ENCODE measurements around the gene PHC2. TPM values are rescaled to one million over a fixed set of nuclear protein-coding genes. Genes with fewer than 3 reads are reported as not detected.

Gene PHC2
- total and polyA plus RNA-seq, 8 donors: 70.8 to 140 (median 109) TPM

DNA sequence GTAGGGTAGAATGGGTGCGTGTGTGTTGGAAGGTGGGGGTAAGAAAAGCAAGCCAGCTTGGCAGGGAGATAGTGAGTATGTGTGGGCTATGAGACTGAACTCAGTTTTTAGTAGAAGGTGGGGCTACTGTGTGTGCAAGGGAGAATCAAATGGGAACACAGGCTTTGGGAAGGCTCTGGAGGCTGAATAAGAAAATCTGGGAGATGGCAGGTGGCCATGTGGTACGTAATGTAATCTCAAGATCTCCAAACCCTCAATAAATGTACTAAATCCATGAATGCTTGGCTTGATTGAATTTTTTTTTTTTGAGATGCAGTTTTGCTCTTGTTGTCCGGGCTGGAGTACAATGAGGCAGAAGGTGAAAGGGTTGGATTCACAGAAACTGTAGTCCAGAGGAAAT is 38.1 kb upstream of the PHC2 start:
- WGBS, 5 donors: 61 to 77% (median 70%) methylated on average over 3 of the region's 3 CpGs
- Histone ChIP-seq H3K9me3 (no peaks in the 10 kb centered on the region), H3K27ac (no peak overlapping the region), H3K27me3 (no peaks in the 10 kb centered on the region), H3K4me3 (no peak overlapping the region), H3K36me3 (no peaks in the 10 kb centered on the region), H3K4me1 (peaks cover 6 to 47% (median 30%) of the 10 kb centered on the region in 4 donors)
- no peak for DNase-seq
- TF ChIP-seq, protein P1, sequence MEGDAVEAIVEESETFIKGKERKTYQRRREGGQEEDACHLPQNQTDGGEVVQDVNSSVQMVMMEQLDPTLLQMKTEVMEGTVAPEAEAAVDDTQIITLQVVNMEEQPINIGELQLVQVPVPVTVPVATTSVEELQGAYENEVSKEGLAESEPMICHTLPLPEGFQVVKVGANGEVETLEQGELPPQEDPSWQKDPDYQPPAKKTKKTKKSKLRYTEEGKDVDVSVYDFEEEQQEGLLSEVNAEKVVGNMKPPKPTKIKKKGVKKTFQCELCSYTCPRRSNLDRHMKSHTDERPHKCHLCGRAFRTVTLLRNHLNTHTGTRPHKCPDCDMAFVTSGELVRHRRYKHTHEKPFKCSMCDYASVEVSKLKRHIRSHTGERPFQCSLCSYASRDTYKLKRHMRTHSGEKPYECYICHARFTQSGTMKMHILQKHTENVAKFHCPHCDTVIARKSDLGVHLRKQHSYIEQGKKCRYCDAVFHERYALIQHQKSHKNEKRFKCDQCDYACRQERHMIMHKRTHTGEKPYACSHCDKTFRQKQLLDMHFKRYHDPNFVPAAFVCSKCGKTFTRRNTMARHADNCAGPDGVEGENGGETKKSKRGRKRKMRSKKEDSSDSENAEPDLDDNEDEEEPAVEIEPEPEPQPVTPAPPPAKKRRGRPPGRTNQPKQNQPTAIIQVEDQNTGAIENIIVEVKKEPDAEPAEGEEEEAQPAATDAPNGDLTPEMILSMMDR (IDR thresholded peaks at IDR 0.05): no peak
- TF ChIP-seq POLR2A (IDR thresholded peaks at IDR 0.05): no peak
- TF ChIP-seq POLR2AphosphoS5 (IDR thresholded peaks at IDR 0.05): no peak
- TF ChIP-seq EP300 (IDR thresholded peaks at IDR 0.05): no peak
- intact Hi-C loops (cut with DNase I; ENCODE audit: low total_unique reads): loop anchor here (10.0 kb wide), 2 partner anchors 104 to 174 kb away; no protein-coding TSS in a partner anchor

DNA sequence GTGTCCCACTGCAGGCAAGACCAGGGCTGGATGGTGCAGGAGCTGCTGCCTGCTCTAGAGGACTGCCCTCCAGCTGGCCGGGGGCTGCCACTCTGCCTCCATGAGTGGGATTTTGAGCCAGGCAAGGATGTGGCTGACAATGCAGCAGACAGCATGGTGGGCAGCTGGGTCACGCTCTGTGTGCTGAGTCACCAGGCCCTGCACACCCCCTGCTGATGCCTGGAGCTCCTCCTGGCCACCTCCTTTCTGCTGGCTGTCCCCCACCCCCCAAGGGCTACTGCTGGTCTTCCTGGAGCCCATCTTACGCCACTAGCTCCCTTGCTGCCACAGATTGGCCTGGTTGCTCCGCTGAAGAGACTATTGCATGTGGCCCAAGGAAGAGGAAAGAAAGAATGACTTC is 37.6 kb upstream of the PHC2 start:
- intact Hi-C loops (cut with DNase I; ENCODE audit: low total_unique reads): loop anchor here (10.0 kb wide), 2 partner anchors 104 to 174 kb away; no protein-coding TSS in a partner anchor
- Histone ChIP-seq H3K4me3 (no peak overlapping the region), H3K27me3 (no peaks in the 10 kb centered on the region), H3K4me1 (peaks cover 6 to 42% (median 26%) of the 10 kb centered on the region in 4 donors), H3K36me3 (no peaks in the 10 kb centered on the region), H3K27ac (no peak overlapping the region), H3K9me3 (no peaks in the 10 kb centered on the region)
- no peak for TF ChIP-seq POLR2AphosphoS5 (IDR thresholded peaks at IDR 0.05)
- TF ChIP-seq, protein P1 (IDR thresholded peaks at IDR 0.05): no peak
- TF ChIP-seq EP300 (IDR thresholded peaks at IDR 0.05): no peak
- no peak for TF ChIP-seq POLR2A (IDR thresholded peaks at IDR 0.05)
- 81 to 90% (median 84%) methylated on average over 4 of the region's 4 CpGs for WGBS, 5 donors
- DNase-seq: no peak

DNA sequence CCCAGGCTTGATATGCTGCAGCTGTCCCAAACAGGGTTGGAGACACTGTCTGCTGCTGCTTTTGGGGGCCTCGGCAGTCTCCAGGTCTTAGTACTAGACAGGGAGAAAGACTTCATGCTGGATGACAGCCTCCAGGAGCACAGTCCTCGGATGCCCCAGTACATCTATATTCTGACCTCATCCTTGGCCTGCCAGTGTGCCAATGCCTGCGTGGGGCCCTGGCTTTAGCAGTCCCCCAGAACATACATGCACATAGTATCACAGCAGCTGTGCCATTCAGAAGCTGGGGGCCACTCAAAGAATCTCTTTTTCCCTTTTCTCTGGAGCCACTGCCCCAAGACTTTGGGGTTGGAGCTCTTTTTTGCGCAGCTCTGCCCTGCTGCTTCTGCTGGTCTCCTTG is 37.1 kb upstream of the PHC2 start:
- intact Hi-C loops (cut with DNase I; ENCODE audit: low total_unique reads): loop anchor here (10.0 kb wide), 2 partner anchors 103 to 173 kb away; no protein-coding TSS in a partner anchor
- no peak for DNase-seq
- Histone ChIP-seq H3K4me3 (no peak overlapping the region), H3K9me3 (no peaks in the 10 kb centered on the region), H3K27me3 (no peaks in the 10 kb centered on the region), H3K36me3 (no peaks in the 10 kb centered on the region), H3K27ac (no peak overlapping the region), H3K4me1 (peaks cover 2 to 37% (median 21%) of the 10 kb centered on the region in 4 donors)
- WGBS, 5 donors: 79 to 86% (median 82%) methylated on average over 3 to 4 of the region's 4 CpGs
- TF ChIP-seq POLR2AphosphoS5 (IDR thresholded peaks at IDR 0.05): no peak
- TF ChIP-seq, protein P1 (IDR thresholded peaks at IDR 0.05): no peak
- no peak for TF ChIP-seq POLR2A (IDR thresholded peaks at IDR 0.05)
- TF ChIP-seq EP300 (IDR thresholded peaks at IDR 0.05): no peak

DNA sequence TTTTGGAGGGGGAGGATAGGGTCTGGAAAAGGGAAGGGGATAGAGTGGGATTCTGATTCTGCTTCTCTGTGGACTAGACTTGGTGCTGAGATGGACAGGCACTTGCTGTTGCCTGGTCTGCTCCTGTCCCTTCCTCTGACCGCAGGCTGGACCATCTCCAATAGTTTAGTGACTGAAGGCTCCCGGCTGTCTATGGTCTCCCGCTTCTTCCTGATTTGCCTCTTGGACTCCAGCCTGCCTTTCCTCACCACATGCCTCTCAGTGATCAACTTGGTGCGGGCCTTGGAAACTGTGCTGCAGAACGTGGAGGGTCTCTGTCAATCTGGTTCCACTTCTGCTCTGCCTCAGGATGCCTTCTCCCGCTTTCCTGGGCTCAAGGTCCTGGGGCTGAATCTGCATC is 35.3 kb upstream of the PHC2 start:
- no peak overlapping the region for H3K27ac ChIP-seq
- TF ChIP-seq EP300 (IDR thresholded peaks at IDR 0.05): no peak
- TF ChIP-seq POLR2AphosphoS5 (IDR thresholded peaks at IDR 0.05): no peak
- no peak for TF ChIP-seq POLR2A (IDR thresholded peaks at IDR 0.05)
- TF ChIP-seq, protein P1 (IDR thresholded peaks at IDR 0.05): no peak
- no peaks in the 10 kb centered on the region for H3K36me3 ChIP-seq
- H3K4me3 ChIP-seq: no peak overlapping the region
- no peaks in the 10 kb centered on the region for H3K9me3 ChIP-seq
- peak in 1 of 2 donors; percentile 58 for DNase-seq
- H3K4me1 ChIP-seq: peaks cover 0 to 30% (median 14%) of the 10 kb centered on the region in 4 donors
- H3K27me3 ChIP-seq: no peaks in the 10 kb centered on the region
- 44 to 76% (median 58%) methylated on average over 6 of the region's 6 CpGs for WGBS, 5 donors
- intact Hi-C loops (cut with DNase I; ENCODE audit: low total_unique reads): loop anchor here (10.0 kb wide), 2 partner anchors 101 to 171 kb away; no protein-coding TSS in a partner anchor
